GM12878 (cell line): ENCODE data around the gene OR5K1. TPM values are rescaled to one million over a fixed set of nuclear protein-coding genes. Genes with fewer than 3 reads are reported as not detected.

Experiments
- RAD21 ChIP-seq: IDR thresholded peaks from 2 replicates; pipeline ENCODE4 v1.6.1; 2011; ENCODE audit warnings: mild to moderate bottlenecking, low read depth, low read length, moderate library complexity; ENCODE audit not compliant: insufficient read depth
- TARDBP ChIP-seq: IDR thresholded peaks from 2 replicates; pipeline ENCODE4 v1.6.1; 2016; ENCODE audit warnings: borderline replicate concordance
- polyA plus RNA-seq, 11 experiments: library from polyadenylated mRNA; depleted of rRNA in 4 of 11; unstranded in 6 of 11; stranded (reverse) in 5 of 11; fragments of >200 nt; fragmentation: Nextera tagmentation in 4 of 11; fragmentation: Illumina TruSeq in 1 of 11; extraction: Ambion mirVana in 4 of 11; extraction: Trizol in 1 of 11; gene quantifications; 1 replicate in 1 of 11; 2 replicates in 10 of 11; pipeline versions ENCODE4 v1.2.1 to v1.2.3, GENCODE V29; 2011 to 2016; ENCODE audit warnings: inconsistent platforms in 2 of 11, missing spikeins in 2 of 11, low read depth in 1 of 11
- total RNA-seq, 4 experiments: library from RNA; depleted of rRNA in 3 of 4; stranded (reverse); fragments of >200 nt in 3 of 4; fragmentation: Illumina TruSeq in 1 of 4; extraction: Trizol in 1 of 4; gene quantifications; 2 replicates each; pipeline versions ENCODE4 v1.2.1 to v1.2.3, GENCODE V29; 2013 to 2021

Gene OR5K1
- total and polyA plus RNA-seq, 10 of the 15 experiments (the other 5 are each of a cell fraction or from before 2014, with no cell fraction given), result 0.50 TPM; not detected in 9

GRCh38 chr3:98521897-98522543 lies 59.0 kb downstream of the OR5K1 start (continued):
- peak; percentile 44; the same call in 1 of the 2 replicates for TF ChIP-seq TARDBP
- TF ChIP-seq RAD21, result no peak

Other genes with a start within 250 kb of the OR5K1 start
Only the 7 nearest of the 8 such genes appear.
- gene OR5H2, start 180.7 kb upstream of the OR5K1 start, total RNA-seq (2014; rRNA removed), result not detected in 2 replicates
- not detected in 2 replicates for gene OR5H2, start 180.7 kb upstream of the OR5K1 start, total RNA-seq (2014; rRNA removed; fragmentation: Illumina TruSeq; extraction: Trizol)
- not detected in 2 replicates for gene OR5H2, start 180.7 kb upstream of the OR5K1 start, total RNA-seq (2021)
- gene OR5H2, start 180.7 kb upstream of the OR5K1 start, polyA plus RNA-seq (2011; rRNA removed), result 1.7 and 3.7 TPM in 2 replicates
- not detected in 2 replicates for gene OR5H2, start 180.7 kb upstream of the OR5K1 start, polyA plus RNA-seq (2014; fragmentation: Illumina TruSeq; extraction: Trizol)
- not detected for gene OR5H2, start 180.7 kb upstream of the OR5K1 start, polyA plus RNA-seq (2014; fragmentation: Nextera tagmentation; extraction: Ambion mirVana)
- not detected in 2 replicates for gene OR5H2, start 180.7 kb upstream of the OR5K1 start, polyA plus RNA-seq (2014; rRNA removed)
- gene OR5H2, start 180.7 kb upstream of the OR5K1 start, polyA plus RNA-seq (2016; fragmentation: Nextera tagmentation; extraction: Ambion mirVana), result not detected
- 0.38 TPM in 1 of 2 replicates, not detected in the other for gene OR5K4, start 109.3 kb upstream of the OR5K1 start, total RNA-seq (2014; rRNA removed)
- gene OR5K4, start 109.3 kb upstream of the OR5K1 start, total RNA-seq (2014; rRNA removed; fragmentation: Illumina TruSeq; extraction: Trizol), result not detected in 2 replicates
- not detected in 2 replicates for gene OR5K4, start 109.3 kb upstream of the OR5K1 start, total RNA-seq (2021)
- gene OR5K4, start 109.3 kb upstream of the OR5K1 start, polyA plus RNA-seq (2011; rRNA removed), result 2.1 and 3.4 TPM in 2 replicates
- gene OR5K4, start 109.3 kb upstream of the OR5K1 start, polyA plus RNA-seq (2014; fragmentation: Illumina TruSeq; extraction: Trizol), result not detected in 2 replicates
- not detected for gene OR5K4, start 109.3 kb upstream of the OR5K1 start, polyA plus RNA-seq (2014; fragmentation: Nextera tagmentation; extraction: Ambion mirVana)
- gene OR5K4, start 109.3 kb upstream of the OR5K1 start, polyA plus RNA-seq (2014; rRNA removed), result not detected in 2 replicates
- not detected for gene OR5K4, start 109.3 kb upstream of the OR5K1 start, polyA plus RNA-seq (2016; fragmentation: Nextera tagmentation; extraction: Ambion mirVana)
- gene OR5K3, start 72.5 kb upstream of the OR5K1 start, total RNA-seq (2014; rRNA removed), result not detected in 2 replicates
- gene OR5K3, start 72.5 kb upstream of the OR5K1 start, total RNA-seq (2014; rRNA removed; fragmentation: Illumina TruSeq; extraction: Trizol), result not detected in 2 replicates
- gene OR5K3, start 72.5 kb upstream of the OR5K1 start, total RNA-seq (2021), result not detected in 2 replicates
- gene OR5K3, start 72.5 kb upstream of the OR5K1 start, polyA plus RNA-seq (2011; rRNA removed), result 1.6 and 3.0 TPM in 2 replicates
- not detected in 2 replicates for gene OR5K3, start 72.5 kb upstream of the OR5K1 start, polyA plus RNA-seq (2014; fragmentation: Illumina TruSeq; extraction: Trizol)
- not detected for gene OR5K3, start 72.5 kb upstream of the OR5K1 start, polyA plus RNA-seq (2014; fragmentation: Nextera tagmentation; extraction: Ambion mirVana)
- gene OR5K3, start 72.5 kb upstream of the OR5K1 start, polyA plus RNA-seq (2014; rRNA removed), result not detected in 2 replicates
- not detected for gene OR5K3, start 72.5 kb upstream of the OR5K1 start, polyA plus RNA-seq (2016; fragmentation: Nextera tagmentation; extraction: Ambion mirVana)
- gene OR5K2, start 34.5 kb downstream of the OR5K1 start, total RNA-seq (2014; rRNA removed), result not detected in 2 replicates
- gene OR5K2, start 34.5 kb downstream of the OR5K1 start, total RNA-seq (2014; rRNA removed; fragmentation: Illumina TruSeq; extraction: Trizol), result not detected in 2 replicates
- gene OR5K2, start 34.5 kb downstream of the OR5K1 start, total RNA-seq (2021), result not detected in 2 replicates
- gene OR5K2, start 34.5 kb downstream of the OR5K1 start, polyA plus RNA-seq (2011; rRNA removed), result 0.12 and 0.14 TPM in 2 replicates
- not detected in 2 replicates for gene OR5K2, start 34.5 kb downstream of the OR5K1 start, polyA plus RNA-seq (2014; fragmentation: Illumina TruSeq; extraction: Trizol)
- not detected for gene OR5K2, start 34.5 kb downstream of the OR5K1 start, polyA plus RNA-seq (2014; fragmentation: Nextera tagmentation; extraction: Ambion mirVana)
- gene OR5K2, start 34.5 kb downstream of the OR5K1 start, polyA plus RNA-seq (2014; rRNA removed), result not detected in 2 replicates
- not detected for gene OR5K2, start 34.5 kb downstream of the OR5K1 start, polyA plus RNA-seq (2016; fragmentation: Nextera tagmentation; extraction: Ambion mirVana)
- gene CLDND1, start 59.7 kb downstream of the OR5K1 start, total RNA-seq (2014; rRNA removed), result 123 and 164 TPM in 2 replicates
- gene CLDND1, start 59.7 kb downstream of the OR5K1 start, total RNA-seq (2014; rRNA removed; fragmentation: Illumina TruSeq; extraction: Trizol), result 97.8 and 101 TPM in 2 replicates
- 124 and 130 TPM in 2 replicates for gene CLDND1, start 59.7 kb downstream of the OR5K1 start, total RNA-seq (2021)
- 225 and 259 TPM in 2 replicates for gene CLDND1, start 59.7 kb downstream of the OR5K1 start, polyA plus RNA-seq (2011; rRNA removed)
- 173 and 232 TPM in 2 replicates for gene CLDND1, start 59.7 kb downstream of the OR5K1 start, polyA plus RNA-seq (2014; fragmentation: Illumina TruSeq; extraction: Trizol)
- gene CLDND1, start 59.7 kb downstream of the OR5K1 start, polyA plus RNA-seq (2014; fragmentation: Nextera tagmentation; extraction: Ambion mirVana), result 100 to 1,000 TPM; 150 to 163 TPM
- gene CLDND1, start 59.7 kb downstream of the OR5K1 start, polyA plus RNA-seq (2014; rRNA removed), result 144 and 154 TPM in 2 replicates
- 100 to 1,000 TPM; 144 to 154 TPM for gene CLDND1, start 59.7 kb downstream of the OR5K1 start, polyA plus RNA-seq (2016; fragmentation: Nextera tagmentation; extraction: Ambion mirVana)
- gene GPR15, start 68.8 kb downstream of the OR5K1 start, total RNA-seq (2014; rRNA removed), result 150 and 170 TPM in 2 replicates
- 118 and 119 TPM in 2 replicates for gene GPR15, start 68.8 kb downstream of the OR5K1 start, total RNA-seq (2014; rRNA removed; fragmentation: Illumina TruSeq; extraction: Trizol)
- gene GPR15, start 68.8 kb downstream of the OR5K1 start, total RNA-seq (2021), result 105 TPM in 2 replicates
- gene GPR15, start 68.8 kb downstream of the OR5K1 start, polyA plus RNA-seq (2011; rRNA removed), result 68.3 and 87.9 TPM in 2 replicates
- gene GPR15, start 68.8 kb downstream of the OR5K1 start, polyA plus RNA-seq (2014; fragmentation: Illumina TruSeq; extraction: Trizol), result 113 and 116 TPM in 2 replicates
- 100 to 1,000 TPM in 1 of 2 experiments, 10 to 100 TPM in 1; 70.7 to 145 TPM for gene GPR15, start 68.8 kb downstream of the OR5K1 start, polyA plus RNA-seq (2014; fragmentation: Nextera tagmentation; extraction: Ambion mirVana)
- gene GPR15, start 68.8 kb downstream of the OR5K1 start, polyA plus RNA-seq (2014; rRNA removed), result 82.7 and 83.9 TPM in 2 replicates
- 100 to 1,000 TPM; 146 to 150 TPM for gene GPR15, start 68.8 kb downstream of the OR5K1 start, polyA plus RNA-seq (2016; fragmentation: Nextera tagmentation; extraction: Ambion mirVana)
- gene CPOX, start 130.4 kb downstream of the OR5K1 start, total RNA-seq (2014; rRNA removed), result 71.8 and 75.9 TPM in 2 replicates
- gene CPOX, start 130.4 kb downstream of the OR5K1 start, total RNA-seq (2014; rRNA removed; fragmentation: Illumina TruSeq; extraction: Trizol), result 51.0 and 53.2 TPM in 2 replicates
- gene CPOX, start 130.4 kb downstream of the OR5K1 start, total RNA-seq (2021), result 69.4 and 72.6 TPM in 2 replicates
- gene CPOX, start 130.4 kb downstream of the OR5K1 start, polyA plus RNA-seq (2011; rRNA removed), result 65.8 and 67.0 TPM in 2 replicates
- gene CPOX, start 130.4 kb downstream of the OR5K1 start, polyA plus RNA-seq (2014; fragmentation: Illumina TruSeq; extraction: Trizol), result 61.8 and 63.7 TPM in 2 replicates
- gene CPOX, start 130.4 kb downstream of the OR5K1 start, polyA plus RNA-seq (2014; fragmentation: Nextera tagmentation; extraction: Ambion mirVana), result 10 to 100 TPM; 40.7 to 45.8 TPM
- 66.4 and 78.0 TPM in 2 replicates for gene CPOX, start 130.4 kb downstream of the OR5K1 start, polyA plus RNA-seq (2014; rRNA removed)
- 10 to 100 TPM; 63.3 to 67.6 TPM for gene CPOX, start 130.4 kb downstream of the OR5K1 start, polyA plus RNA-seq (2016; fragmentation: Nextera tagmentation; extraction: Ambion mirVana)